Neural crest cell (in vitro differentiated cells): Measurements from ENCODE around the gene ARL4D. TPM values are rescaled to one million over a fixed set of nuclear protein-coding genes. Genes with fewer than 3 reads are reported as not detected.
A peak's percentile ranks its signal among the peaks of the same experiment; 100 is the strongest.

Source experiments
- DNase-seq: peaks from one replicate; pipeline ENCODE4 v3.0.0; 2021; ENCODE audit warnings: low read depth, mixed read lengths, low spot score
- H3K27ac Mint-ChIP-seq: one replicate; pipeline ENCODE4 v1.8.0; 2021; ENCODE audit warnings: mild to moderate bottlenecking, mixed read lengths; ENCODE audit not compliant: unreplicated experiment
- H3K27me3 Mint-ChIP-seq: 2 replicates; pipeline ENCODE4 v1.8.0; 2021; ENCODE audit warnings: low read depth, mild to moderate bottlenecking, mixed read lengths
- H3K36me3 Mint-ChIP-seq: 2 replicates; pipeline ENCODE4 v1.8.0; 2021; ENCODE audit warnings: low read depth, mild to moderate bottlenecking, mixed read lengths
- H3K4me1 Mint-ChIP-seq: 2 replicates; pipeline ENCODE4 v1.8.0; 2021; ENCODE audit warnings: mixed read lengths
- H3K4me3 Mint-ChIP-seq: one replicate; pipeline ENCODE4 v1.8.0; 2021; ENCODE audit warnings: mild to moderate bottlenecking, mixed read lengths
- H3K9me3 Mint-ChIP-seq: 2 replicates; pipeline ENCODE4 v1.8.0; 2021; ENCODE audit warnings: mixed read lengths
- CTCF ChIP-seq: fragments of 200-600 bp; sonication (generic); conservative IDR thresholded peaks from 2 replicates; pipeline ENCODE4 v1.5.0; 2021; ENCODE audit warnings: antibody characterized with exemption, mild to moderate bottlenecking
- total RNA-seq: library from RNA; stranded (reverse); gene quantifications from 2 replicates; pipeline ENCODE4 v1.2.1, GENCODE V29; 2021

Gene ARL4D
- total RNA-seq, 1 donor from 2014 or later: 13.8 TPM

- H3K9me3 Mint-ChIP-seq: no peaks in the 10 kb centered on the region
- H3K36me3 Mint-ChIP-seq: no peaks in the 10 kb centered on the region
- H3K4me1 Mint-ChIP-seq: peaks cover 29% of the 10 kb centered on the region
- no peak for TF ChIP-seq CTCF
- H3K27me3 Mint-ChIP-seq: no peaks in the 10 kb centered on the region
- no peak for DNase-seq
- H3K27ac Mint-ChIP-seq: no peak overlapping the region
- peak overlapping the region; percentile 82 for H3K4me3 Mint-ChIP-seq
These were observed 2.3 kb downstream of the ARL4D start for GRCh38 chr17:43400943-43401717.

- TF ChIP-seq CTCF: no peak
- peaks cover 29% of the 10 kb centered on the region for H3K4me1 Mint-ChIP-seq
- no peak for DNase-seq
- H3K9me3 Mint-ChIP-seq: no peaks in the 10 kb centered on the region
- H3K27me3 Mint-ChIP-seq: no peaks in the 10 kb centered on the region
- peak overlapping the region; percentile 32 for H3K4me3 Mint-ChIP-seq
- H3K36me3 Mint-ChIP-seq: no peaks in the 10 kb centered on the region
- H3K27ac Mint-ChIP-seq: no peak overlapping the region
These were observed 3.3 kb downstream of the ARL4D start for GRCh38 chr17:43402078-43402477.

GRCh38 chr17:43402567-43402966 is 3.8 kb downstream of the ARL4D start:
- H3K27me3 Mint-ChIP-seq: no peaks in the 10 kb centered on the region
- DNase-seq: no peak
- peak overlapping the region; percentile 32 for H3K4me3 Mint-ChIP-seq
- peaks cover 29% of the 10 kb centered on the region for H3K4me1 Mint-ChIP-seq
- no peaks in the 10 kb centered on the region for H3K36me3 Mint-ChIP-seq
- no peak for TF ChIP-seq CTCF
- no peaks in the 10 kb centered on the region for H3K9me3 Mint-ChIP-seq
- no peak overlapping the region for H3K27ac Mint-ChIP-seq

- peaks cover 21% of the 10 kb centered on the region for H3K4me1 Mint-ChIP-seq
- no peak for TF ChIP-seq CTCF
- DNase-seq: no peak
- no peak overlapping the region for H3K4me3 Mint-ChIP-seq
- peaks cover 2% of the 10 kb centered on the region for H3K27me3 Mint-ChIP-seq
- no peaks in the 10 kb centered on the region for H3K36me3 Mint-ChIP-seq
- H3K27ac Mint-ChIP-seq: no peak overlapping the region
- no peaks in the 10 kb centered on the region for H3K9me3 Mint-ChIP-seq
These were observed 5.1 kb downstream of the ARL4D start for GRCh38 chr17:43403846-43404245.

GRCh38 chr17:43405861-43406260 is 7.1 kb downstream of the ARL4D start:
- DNase-seq: no peak
- Mint-ChIP-seq H3K4me3 (no peak overlapping the region), H3K9me3 (no peaks in the 10 kb centered on the region), H3K27ac (no peak overlapping the region), H3K4me1 (peaks cover 7% of the 10 kb centered on the region), H3K27me3 (peaks cover 2% of the 10 kb centered on the region), H3K36me3 (no peaks in the 10 kb centered on the region)
- TF ChIP-seq CTCF: no peak
